HG02943 (cell line): ENCODE data around the gene ZNHIT2.
"Not testable (repeated sequence)": the region's sequence is repeated elsewhere in the genome, so short reads cannot be mapped to it uniquely, and the experiment has no call there.

ENCODE experiments used
- ATAC-seq: cut with Tn5 transposase; IDR thresholded peaks from one replicate; pipeline ENCODE4 v1.9.1; 2021; ENCODE audit warnings: mild to moderate bottlenecking, low read depth, moderate library complexity; ENCODE audit not compliant: unreplicated experiment

The ZNHIT2 gene

GRCh38 chr11:65121447-65121864 is 4.0 kb upstream of the ZNHIT2 start:
- ATAC-seq, result no peak

DNA sequence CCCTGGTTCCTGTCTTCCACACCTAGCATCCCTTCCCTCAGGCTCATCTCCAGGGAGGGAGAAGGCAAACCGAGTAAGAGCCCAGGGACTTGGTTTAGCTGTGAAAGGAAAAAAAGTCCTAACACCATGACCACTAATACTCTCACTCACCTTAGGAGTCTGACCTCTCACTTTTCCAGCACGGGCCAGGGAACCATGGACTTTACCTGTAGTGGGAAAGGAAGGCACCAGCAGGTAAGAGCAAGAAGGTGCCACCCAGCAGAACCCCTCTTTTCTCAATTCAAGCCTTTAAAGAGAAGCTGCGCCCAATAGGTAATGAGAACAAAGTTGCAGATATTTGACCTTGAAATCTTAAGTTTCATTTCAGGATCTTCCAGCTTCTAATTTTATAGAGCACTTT is 3.3 kb upstream of the ZNHIT2 start:
- ATAC-seq, result no peak

DNA sequence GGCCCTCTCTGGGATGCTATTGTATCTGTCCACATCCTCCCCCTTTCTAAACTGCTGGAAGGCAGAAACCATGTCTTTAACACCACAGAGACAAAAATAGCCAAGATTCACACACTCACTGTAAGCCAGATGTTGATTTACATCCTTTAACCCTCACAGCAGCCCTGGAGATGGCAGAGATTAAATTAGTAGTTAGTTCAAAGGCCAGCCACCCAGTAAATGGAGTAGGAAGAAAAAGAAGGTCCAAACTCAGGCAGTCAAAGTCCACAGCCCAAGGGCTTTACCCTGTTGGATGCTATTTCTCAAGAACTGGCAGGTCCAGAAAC is 2.1 kb upstream of the ZNHIT2 start:
- ATAC-seq, result no peak

GRCh38 chr11:65118891-65119669 is 1.6 kb upstream of the ZNHIT2 start:
- not testable (repeated sequence) for ATAC-seq

- no peak for ATAC-seq
These were observed 766 bp upstream of the ZNHIT2 start for GRCh38 chr11:65118097-65118837.

DNA sequence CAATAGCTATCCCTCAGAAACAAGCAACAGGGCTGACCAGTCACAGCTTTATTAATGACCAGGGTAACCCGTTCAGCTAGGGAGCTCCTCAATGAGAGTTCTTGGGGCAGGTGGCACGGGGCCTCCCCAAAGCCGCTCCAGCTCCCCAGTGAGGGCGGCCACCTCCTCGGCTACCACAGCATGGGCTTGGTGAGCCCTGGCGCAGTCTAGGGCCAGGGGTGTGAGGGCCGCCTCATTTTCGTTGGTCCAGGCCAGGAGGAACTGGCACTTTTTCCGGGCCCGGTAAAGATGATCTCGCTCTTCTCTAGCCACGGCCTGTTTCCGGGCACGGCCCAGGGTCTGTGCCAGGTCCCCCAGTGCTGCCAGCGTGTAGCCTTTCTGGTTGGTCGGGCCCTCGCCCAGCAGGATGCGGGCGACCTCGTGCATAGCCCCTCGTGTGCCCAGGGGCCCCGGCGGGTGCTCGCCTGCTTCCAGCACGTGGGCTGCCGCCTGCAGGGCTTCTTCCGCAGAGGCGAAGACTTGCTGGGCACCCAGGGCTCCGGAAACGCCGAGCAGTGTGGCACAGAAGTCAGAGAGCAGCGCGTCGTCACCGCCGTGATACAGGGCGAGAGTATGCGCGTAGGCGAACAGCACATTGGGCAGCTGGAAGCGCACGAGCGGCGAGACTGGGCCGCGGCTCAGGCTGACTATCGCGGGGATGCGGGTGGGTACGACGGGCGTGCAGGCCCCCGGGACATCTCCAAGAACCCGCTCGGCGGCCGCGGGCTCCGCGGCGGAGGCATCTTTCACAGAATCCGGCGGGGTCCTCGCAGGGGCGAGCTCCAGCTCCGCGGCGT is 913 bp downstream of the ZNHIT2 start:
- ATAC-seq, result peak; percentile 2

DNA sequence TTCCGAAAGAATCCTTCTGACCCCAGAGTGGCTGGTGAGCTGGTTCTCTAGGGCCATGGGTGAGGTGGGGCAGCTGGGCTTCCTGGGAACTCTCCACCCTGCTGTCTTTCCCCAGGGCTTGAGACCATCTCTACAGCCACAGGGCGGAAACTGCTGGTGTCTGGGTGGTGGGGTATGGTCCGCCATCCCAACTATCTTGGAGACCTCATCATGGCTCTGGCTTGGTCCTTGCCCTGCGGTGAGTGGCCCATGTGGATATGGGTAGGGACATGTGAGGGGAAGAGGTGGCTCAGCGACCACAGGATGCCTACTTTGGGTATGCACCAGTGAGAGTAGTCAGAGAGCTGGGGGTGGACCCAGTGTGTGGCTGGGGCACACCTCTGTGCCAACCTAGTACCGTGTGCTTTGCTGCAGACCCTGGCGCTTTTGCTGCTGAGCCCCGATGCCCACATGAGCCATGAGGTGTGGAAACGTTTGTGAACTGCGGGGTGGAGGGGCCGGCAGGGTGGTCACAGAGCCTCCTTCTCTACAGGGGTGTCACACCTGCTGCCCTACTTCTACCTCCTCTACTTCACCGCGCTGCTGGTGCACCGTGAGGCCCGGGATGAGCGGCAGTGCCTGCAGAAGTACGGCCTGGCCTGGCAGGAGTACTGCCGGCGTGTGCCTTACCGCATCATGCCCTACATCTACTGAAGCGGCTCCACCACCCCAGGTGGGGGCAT is 2.0 kb downstream of the ZNHIT2 start:
- no peak for ATAC-seq

DNA sequence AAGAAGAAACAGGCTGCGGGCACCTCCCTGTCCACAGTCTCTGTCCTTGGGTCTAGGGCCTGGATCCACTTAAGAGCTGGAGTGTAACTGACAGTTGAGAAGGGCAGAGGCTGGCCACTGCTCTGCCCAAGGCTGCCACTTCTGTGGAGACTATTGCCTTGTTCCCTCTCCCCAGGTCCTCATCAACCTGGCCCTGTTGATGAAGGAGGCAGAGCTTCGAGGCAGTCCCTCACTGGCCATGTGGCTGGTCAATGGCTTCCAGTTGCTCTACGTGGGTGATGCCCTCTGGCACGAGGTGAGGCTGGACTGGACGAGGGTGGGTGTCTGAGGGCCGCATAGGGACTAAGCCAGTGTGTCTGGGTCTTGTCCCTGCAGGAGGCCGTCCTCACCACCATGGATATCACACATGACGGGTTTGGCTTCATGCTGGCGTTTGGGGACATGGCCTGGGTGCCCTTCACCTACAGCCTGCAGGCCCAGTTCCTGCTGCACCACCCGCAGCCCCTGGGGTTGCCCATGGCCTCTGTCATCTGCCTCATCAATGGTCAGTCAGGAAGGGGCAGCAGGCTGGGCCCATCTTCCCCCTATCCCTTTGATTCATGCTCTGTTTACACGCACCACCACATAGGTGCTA is 2.8 kb downstream of the ZNHIT2 start:
- ATAC-seq, result no peak

- ATAC-seq, result no peak
These were observed 3.7 kb downstream of the ZNHIT2 start for GRCh38 chr11:65113839-65114238.

DNA sequence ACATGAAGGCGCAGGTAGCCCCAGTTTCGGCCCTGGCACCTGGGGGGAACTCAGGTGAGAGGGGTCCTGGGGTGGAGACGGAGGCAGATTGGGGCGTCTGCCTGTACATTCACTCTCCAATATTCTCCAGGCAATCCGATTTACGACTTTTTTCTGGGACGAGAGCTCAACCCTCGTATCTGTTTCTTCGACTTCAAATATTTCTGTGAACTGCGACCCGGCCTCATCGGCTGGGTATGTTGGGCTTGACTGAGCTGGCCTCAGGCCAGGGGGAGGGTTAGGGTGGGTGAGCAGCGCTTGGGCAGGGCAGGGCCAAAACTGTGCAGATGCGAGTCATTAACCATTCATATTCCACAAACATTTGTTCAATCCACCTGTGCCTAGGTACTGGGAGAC is 4.1 kb downstream of the ZNHIT2 start:
- ATAC-seq, result no peak

DNA sequence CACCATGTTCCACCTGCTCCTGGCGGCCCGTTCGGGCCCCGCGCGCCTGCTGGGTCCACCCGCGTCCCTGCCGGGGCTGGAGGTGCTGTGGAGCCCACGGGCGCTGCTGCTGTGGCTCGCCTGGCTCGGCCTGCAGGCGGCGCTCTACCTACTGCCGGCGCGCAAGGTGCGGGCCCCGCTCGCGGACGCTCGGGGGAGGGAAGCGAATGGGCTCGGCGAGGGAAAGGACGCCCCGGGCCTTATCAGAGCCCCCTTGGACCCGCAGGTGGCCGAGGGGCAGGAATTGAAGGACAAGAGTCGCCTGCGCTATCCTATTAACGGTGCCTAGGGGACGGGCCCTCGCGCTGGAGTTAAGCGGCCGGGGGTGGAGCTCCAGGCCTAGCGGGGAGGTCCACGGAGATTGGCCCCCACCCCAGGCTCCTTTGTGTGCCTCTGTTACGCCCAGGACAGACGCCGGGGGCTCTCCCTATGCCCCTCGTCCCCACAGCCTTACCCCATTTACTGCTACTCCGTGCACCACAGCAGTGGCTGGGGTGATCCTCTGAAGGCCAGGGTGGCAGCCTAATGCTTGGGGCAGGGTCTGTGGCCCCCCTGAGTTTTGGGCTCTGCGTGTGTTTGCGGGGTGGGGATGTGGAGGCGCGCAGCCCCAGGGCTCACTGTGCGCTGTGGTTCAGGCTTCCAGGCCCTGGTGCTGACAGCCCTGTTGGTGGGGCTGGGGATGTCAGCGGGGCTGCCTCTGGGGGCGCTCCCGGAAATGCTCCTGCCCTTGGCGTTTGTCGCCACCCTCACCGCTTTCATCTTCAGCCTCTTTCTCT is 4.7 kb downstream of the ZNHIT2 start:
- no peak for ATAC-seq

- peak; percentile 49 for ATAC-seq
These were observed 5.6 kb downstream of the ZNHIT2 start, which contains the start of gene TM7SF2 for GRCh38 chr11:65111744-65112545. TSS of gene TM7SF2 (plus strand) at chr11:65111872. CDS start at chr11:65112016, 144 bp downstream.

DNA sequence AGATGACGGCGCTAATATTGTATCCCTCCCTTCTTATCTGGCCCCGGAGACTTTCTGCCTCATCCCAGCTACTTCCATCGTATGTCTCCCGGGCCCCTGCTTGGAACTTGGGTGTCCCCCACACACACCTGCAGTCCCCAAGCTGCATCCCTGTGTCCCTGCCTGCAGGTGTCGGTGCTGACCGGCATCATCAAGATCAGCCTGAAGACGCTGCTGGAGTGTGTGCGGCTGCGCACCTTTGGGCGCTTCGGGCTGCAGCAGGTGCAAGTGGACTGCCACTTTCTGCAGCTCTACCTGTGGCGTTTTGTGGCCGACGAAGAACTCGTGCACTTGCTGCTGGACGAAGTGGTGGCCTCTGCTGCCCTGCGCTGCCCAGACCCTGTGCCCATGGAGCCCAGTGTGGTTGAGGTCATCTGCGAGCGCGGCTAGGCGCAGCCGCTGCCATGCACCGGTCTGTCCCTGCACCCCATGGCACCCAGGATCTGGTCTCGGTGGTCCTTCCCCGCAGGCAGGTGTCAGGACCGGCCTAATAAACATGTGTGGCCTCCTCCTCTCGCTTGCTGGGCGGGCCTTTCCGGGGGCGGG is 6.2 kb downstream of the ZNHIT2 start:
- ATAC-seq, result no peak

DNA sequence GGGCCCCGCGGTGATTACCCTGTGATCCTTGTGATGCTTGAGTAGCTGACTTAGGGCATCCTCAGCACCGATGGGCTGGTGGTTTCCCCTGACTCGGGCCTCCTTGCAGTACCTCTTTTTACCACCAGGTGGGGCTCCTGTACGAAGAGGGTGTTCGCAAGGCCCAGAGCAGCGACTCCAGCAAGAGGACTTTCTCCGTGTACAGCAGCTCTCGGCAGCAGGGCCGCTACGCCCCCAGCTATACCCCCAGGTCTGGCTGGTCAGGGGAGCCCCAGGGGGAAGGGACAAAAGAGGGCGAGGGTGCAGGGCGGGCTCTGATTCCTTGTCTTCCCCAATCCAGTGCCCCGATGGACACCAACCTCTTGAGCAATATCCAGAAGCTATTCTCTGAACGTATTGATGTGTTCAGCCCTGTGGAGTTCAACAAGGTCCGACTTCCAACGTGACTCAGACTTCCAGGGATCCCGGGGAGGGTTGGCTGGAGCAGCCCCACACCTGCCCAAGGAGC is 7.1 kb downstream of the ZNHIT2 start:
- ATAC-seq, result no peak

- ATAC-seq, result no peak
These were observed 8.0 kb downstream of the ZNHIT2 start for GRCh38 chr11:65109231-65110198.

GRCh38 chr11:65108469-65109123 is 8.9 kb downstream of the ZNHIT2 start:
- ATAC-seq, result no peak
